ENCODE results near the gene ST7. TPM values are rescaled to one million over a fixed set of nuclear protein-coding genes. Genes with fewer than 3 reads are reported as not detected.

ST7 gene
- total RNA-seq, 4 donors from 2014 or later = 7.2 to 47.9 (median 19.1) TPM

- no peak for DNase-seq
- in situ Hi-C loops (cut with MboI; ENCODE audit: low pct_ligation_motif_present in 1 of 4, low pct_unique_long_range_greater_than_20kb in 1 of 4, low sequenced_read_pairs in 3 of 4) (no loop called here), intact Hi-C loops (cut with DNase I; ENCODE audit: low total_unique reads) (no loop called here)
- no peak for TF ChIP-seq EP300 (IDR thresholded peaks at IDR 0.05; ENCODE audit: low read depth)
- TF ChIP-seq, protein P1, sequence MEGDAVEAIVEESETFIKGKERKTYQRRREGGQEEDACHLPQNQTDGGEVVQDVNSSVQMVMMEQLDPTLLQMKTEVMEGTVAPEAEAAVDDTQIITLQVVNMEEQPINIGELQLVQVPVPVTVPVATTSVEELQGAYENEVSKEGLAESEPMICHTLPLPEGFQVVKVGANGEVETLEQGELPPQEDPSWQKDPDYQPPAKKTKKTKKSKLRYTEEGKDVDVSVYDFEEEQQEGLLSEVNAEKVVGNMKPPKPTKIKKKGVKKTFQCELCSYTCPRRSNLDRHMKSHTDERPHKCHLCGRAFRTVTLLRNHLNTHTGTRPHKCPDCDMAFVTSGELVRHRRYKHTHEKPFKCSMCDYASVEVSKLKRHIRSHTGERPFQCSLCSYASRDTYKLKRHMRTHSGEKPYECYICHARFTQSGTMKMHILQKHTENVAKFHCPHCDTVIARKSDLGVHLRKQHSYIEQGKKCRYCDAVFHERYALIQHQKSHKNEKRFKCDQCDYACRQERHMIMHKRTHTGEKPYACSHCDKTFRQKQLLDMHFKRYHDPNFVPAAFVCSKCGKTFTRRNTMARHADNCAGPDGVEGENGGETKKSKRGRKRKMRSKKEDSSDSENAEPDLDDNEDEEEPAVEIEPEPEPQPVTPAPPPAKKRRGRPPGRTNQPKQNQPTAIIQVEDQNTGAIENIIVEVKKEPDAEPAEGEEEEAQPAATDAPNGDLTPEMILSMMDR (IDR thresholded peaks at IDR 0.05) = no peak
- no peak for TF ChIP-seq POLR2AphosphoS5 (IDR thresholded peaks at IDR 0.05)
- no peak for TF ChIP-seq POLR2A (IDR thresholded peaks at IDR 0.05)
- Histone ChIP-seq H3K9me3 (no peaks in the 10 kb centered on the region), H3K27ac (peak overlapping the region in 1 of 4 donors; percentile 24), H3K4me1 (peaks cover 18 to 47% (median 31%) of the 10 kb centered on the region in 4 donors), H3K4me3 (no peak overlapping the region), H3K36me3 (no peaks in the 10 kb centered on the region), H3K27me3 (no peaks in the 10 kb centered on the region)
- WGBS, 2 donors (ENCODE audit: low coverage in 1 of 2) = 44 to 76% methylated on average over 2 to 3 of the region's 3 CpGs
Observed at GRCh38 chr7:117048882-117049281, 95.6 kb downstream of the ST7 start.

DNA sequence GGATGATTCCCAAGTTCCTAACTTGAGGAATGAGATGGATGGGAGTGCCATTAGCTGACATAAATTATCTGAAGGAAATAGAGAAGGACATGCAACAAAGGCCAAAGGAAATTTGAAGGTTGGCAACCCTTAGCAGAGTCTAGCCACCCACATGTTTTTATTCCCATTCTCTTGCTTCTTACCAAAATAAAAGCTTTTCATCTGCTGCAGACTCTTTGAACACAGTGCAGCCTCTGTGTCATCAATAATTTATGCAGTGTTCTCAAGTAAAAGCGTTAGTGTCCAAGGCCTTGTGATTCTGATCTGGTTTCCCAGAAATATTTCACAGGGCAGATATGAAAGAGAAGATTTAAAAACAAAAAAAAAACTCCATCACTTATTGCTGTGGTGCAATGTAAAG is 98.5 kb downstream of the ST7 start:
- in situ Hi-C loops (cut with MboI; ENCODE audit: low pct_ligation_motif_present in 1 of 4, low pct_unique_long_range_greater_than_20kb in 1 of 4, low sequenced_read_pairs in 3 of 4) = no loop called here
- no peaks in the 10 kb centered on the region for H3K27me3 ChIP-seq
- intact Hi-C loops (cut with DNase I; ENCODE audit: low total_unique reads) = no loop called here

DNA sequence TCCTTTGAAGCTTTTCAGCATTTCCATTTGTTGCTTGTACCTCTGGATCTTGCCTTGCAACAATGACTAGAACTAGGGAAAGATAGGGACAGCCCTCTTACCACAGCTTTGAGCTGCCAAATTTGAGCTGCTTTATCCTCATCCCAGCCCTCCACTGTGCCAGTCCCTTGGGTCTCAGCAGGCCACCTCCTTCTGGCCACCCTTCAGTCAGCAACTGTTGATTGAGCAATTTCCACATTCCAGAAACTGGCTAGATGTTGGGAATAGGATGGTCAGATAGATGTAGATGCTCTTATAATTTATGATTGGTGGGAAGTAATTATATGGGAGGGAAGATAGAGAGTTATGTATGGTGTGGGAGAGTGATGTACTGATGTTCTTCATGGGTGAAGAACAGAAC is 100.1 kb downstream of the ST7 start:
- no peaks in the 10 kb centered on the region for H3K36me3 ChIP-seq
- no peaks in the 10 kb centered on the region for H3K27me3 ChIP-seq
- no peak overlapping the region for H3K4me3 ChIP-seq
- no peaks in the 10 kb centered on the region for H3K9me3 ChIP-seq
- no peak overlapping the region for H3K27ac ChIP-seq
- no peak for TF ChIP-seq POLR2A (IDR thresholded peaks at IDR 0.05)
- no peak for TF ChIP-seq EP300 (IDR thresholded peaks at IDR 0.05; ENCODE audit: low read depth)
- in situ Hi-C loops (cut with MboI; ENCODE audit: low pct_ligation_motif_present in 1 of 4, low pct_unique_long_range_greater_than_20kb in 1 of 4, low sequenced_read_pairs in 3 of 4) = no loop called here
- H3K4me1 ChIP-seq = peaks cover 4 to 21% (median 13%) of the 10 kb centered on the region in 4 donors
- intact Hi-C loops (cut with DNase I; ENCODE audit: low total_unique reads) = no loop called here
- no peak for DNase-seq

More for the DNA sequence above, 98.5 kb downstream of the ST7 start:
- H3K4me3 ChIP-seq = no peak overlapping the region
- peaks cover 17 to 38% (median 27%) of the 10 kb centered on the region in 4 donors for H3K4me1 ChIP-seq
- TF ChIP-seq EP300 (IDR thresholded peaks at IDR 0.05; ENCODE audit: low read depth) = no peak
- TF ChIP-seq, protein P1 (IDR thresholded peaks at IDR 0.05) = no peak
- no peak for TF ChIP-seq POLR2A (IDR thresholded peaks at IDR 0.05)
- TF ChIP-seq POLR2AphosphoS5 (IDR thresholded peaks at IDR 0.05) = no peak
- 66% methylated on average over 1 of the region's 1 CpG; no CpG with 5 or more reads in 1 of the 2 donors for WGBS, 2 donors (ENCODE audit: low coverage in 1 of 2)
- H3K27ac ChIP-seq = no peak overlapping the region
- no peak for DNase-seq
- no peaks in the 10 kb centered on the region for H3K9me3 ChIP-seq
- H3K36me3 ChIP-seq = no peaks in the 10 kb centered on the region

DNA sequence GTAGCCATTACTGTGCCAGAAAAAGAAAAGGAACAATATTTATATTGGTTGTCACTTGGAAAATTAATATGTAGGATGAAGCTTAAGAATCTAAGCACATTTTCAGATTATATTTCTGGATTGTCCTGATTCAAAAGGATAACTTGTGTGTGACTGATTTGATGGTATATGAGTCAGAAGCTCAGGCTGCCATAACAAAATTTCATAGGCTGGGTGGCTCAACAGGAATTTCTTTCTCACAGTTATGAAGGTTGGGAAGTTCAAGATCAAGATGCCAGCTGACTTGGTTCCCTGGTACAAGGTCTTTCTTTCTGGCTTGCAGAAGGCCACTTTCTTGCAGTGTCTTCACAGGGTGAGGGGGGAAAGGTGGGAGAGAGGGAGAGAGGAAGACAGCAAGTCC is 108.5 kb downstream of the ST7 start:
- Histone ChIP-seq H3K4me1 (no peaks in the 10 kb centered on the region), H3K27ac (no peak overlapping the region), H3K27me3 (no peaks in the 10 kb centered on the region), H3K4me3 (no peak overlapping the region), H3K9me3 (no peaks in the 10 kb centered on the region), H3K36me3 (no peaks in the 10 kb centered on the region)
- TF ChIP-seq, protein P1 (IDR thresholded peaks at IDR 0.05) = no peak
- TF ChIP-seq POLR2A (IDR thresholded peaks at IDR 0.05) (no peak), EP300 (IDR thresholded peaks at IDR 0.05; ENCODE audit: low read depth) (no peak), POLR2AphosphoS5 (IDR thresholded peaks at IDR 0.05) (no peak)
- in situ Hi-C loops (cut with MboI; ENCODE audit: low pct_ligation_motif_present in 1 of 4, low pct_unique_long_range_greater_than_20kb in 1 of 4, low sequenced_read_pairs in 3 of 4) = no loop called here
- intact Hi-C loops (cut with DNase I; ENCODE audit: low total_unique reads) = no loop called here
- DNase-seq = no peak

GRCh38 chr7:117062300-117062699 is 109.0 kb downstream of the ST7 start:
- H3K36me3 ChIP-seq = no peaks in the 10 kb centered on the region
- H3K9me3 ChIP-seq = no peaks in the 10 kb centered on the region
- no peaks in the 10 kb centered on the region for H3K27me3 ChIP-seq
- H3K27ac ChIP-seq = no peak overlapping the region
- no peaks in the 10 kb centered on the region for H3K4me1 ChIP-seq
- DNase-seq = no peak
- no peak overlapping the region for H3K4me3 ChIP-seq
- in situ Hi-C loops (cut with MboI; ENCODE audit: low pct_ligation_motif_present in 1 of 4, low pct_unique_long_range_greater_than_20kb in 1 of 4, low sequenced_read_pairs in 3 of 4) = no loop called here
- TF ChIP-seq, protein P1 (IDR thresholded peaks at IDR 0.05) = no peak
- TF ChIP-seq POLR2A (IDR thresholded peaks at IDR 0.05) (no peak), POLR2AphosphoS5 (IDR thresholded peaks at IDR 0.05) (no peak), EP300 (IDR thresholded peaks at IDR 0.05; ENCODE audit: low read depth) (no peak)
- intact Hi-C loops (cut with DNase I; ENCODE audit: low total_unique reads) = no loop called here
- 94 to 100% methylated on average over 1 of the region's 1 CpG for WGBS, 2 donors (ENCODE audit: low coverage in 1 of 2)

Measured in transverse colon (tissue), 4 donors.